ENCODE results near the gene CATSPER3. TPM values are rescaled to one million over a fixed set of nuclear protein-coding genes. Genes with fewer than 3 reads are reported as not detected.

CATSPER3 gene
- total and polyA plus RNA-seq, 2 of the 13 experiments (the other 11 are each of a cell fraction or from before 2014, with no cell fraction given): 0.33 to 0.37 TPM

DNA sequence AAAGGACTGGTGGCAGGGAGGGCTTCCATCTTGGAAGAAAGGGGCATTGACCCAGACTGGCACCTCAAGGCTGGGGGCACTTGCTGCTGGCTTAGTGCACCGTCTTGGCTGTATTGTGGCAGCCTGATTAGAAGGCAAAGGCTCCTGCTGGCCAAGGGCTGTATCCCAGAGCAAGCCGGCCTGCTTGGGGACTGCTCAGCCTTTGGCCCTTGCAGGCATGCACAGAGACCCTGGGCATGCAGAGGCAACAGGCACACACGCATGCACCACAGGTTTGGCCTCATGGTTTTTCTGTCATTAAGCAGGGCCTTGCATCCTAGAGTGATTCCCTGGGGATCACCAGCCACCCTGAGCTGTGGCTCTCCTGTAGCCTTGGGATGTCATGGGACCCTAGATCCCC is 37.4 kb downstream of the CATSPER3 start (continued):
- TF ChIP-seq ZNF569 (CRISPR knock-in tag; IDR thresholded peaks at IDR 0.05; ENCODE audit: borderline replicate concordance): no peak
- no peak for TF ChIP-seq SYNCRIP (IDR thresholded peaks at IDR 0.05; ENCODE audit: insufficient read depth, low read depth, low read length)
- no peak for TF ChIP-seq GTF3A (CRISPR knock-in tag; conservative IDR thresholded peaks at IDR 0.05)
- no peak for TF ChIP-seq ELF1 (CRISPR knock-in tag; IDR thresholded peaks at IDR 0.05)
- TF ChIP-seq NAIF1 (CRISPR knock-in tag; IDR thresholded peaks at IDR 0.05; ENCODE audit: borderline replicate concordance): no peak
- TF ChIP-seq, protein P1, sequence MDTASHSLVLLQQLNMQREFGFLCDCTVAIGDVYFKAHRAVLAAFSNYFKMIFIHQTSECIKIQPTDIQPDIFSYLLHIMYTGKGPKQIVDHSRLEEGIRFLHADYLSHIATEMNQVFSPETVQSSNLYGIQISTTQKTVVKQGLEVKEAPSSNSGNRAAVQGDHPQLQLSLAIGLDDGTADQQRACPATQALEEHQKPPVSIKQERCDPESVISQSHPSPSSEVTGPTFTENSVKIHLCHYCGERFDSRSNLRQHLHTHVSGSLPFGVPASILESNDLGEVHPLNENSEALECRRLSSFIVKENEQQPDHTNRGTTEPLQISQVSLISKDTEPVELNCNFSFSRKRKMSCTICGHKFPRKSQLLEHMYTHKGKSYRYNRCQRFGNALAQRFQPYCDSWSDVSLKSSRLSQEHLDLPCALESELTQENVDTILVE (CRISPR knock-in tag; IDR thresholded peaks at IDR 0.05): no peak
- no peak for TF ChIP-seq EP300 (IDR thresholded peaks at IDR 0.05; ENCODE audit: low read depth in 2 of 2, low read length in 2 of 2)
- no peak for TF ChIP-seq EP300 (CRISPR knock-in tag; IDR thresholded peaks at IDR 0.05; ENCODE audit: borderline replicate concordance)
- TF ChIP-seq, protein P2, sequence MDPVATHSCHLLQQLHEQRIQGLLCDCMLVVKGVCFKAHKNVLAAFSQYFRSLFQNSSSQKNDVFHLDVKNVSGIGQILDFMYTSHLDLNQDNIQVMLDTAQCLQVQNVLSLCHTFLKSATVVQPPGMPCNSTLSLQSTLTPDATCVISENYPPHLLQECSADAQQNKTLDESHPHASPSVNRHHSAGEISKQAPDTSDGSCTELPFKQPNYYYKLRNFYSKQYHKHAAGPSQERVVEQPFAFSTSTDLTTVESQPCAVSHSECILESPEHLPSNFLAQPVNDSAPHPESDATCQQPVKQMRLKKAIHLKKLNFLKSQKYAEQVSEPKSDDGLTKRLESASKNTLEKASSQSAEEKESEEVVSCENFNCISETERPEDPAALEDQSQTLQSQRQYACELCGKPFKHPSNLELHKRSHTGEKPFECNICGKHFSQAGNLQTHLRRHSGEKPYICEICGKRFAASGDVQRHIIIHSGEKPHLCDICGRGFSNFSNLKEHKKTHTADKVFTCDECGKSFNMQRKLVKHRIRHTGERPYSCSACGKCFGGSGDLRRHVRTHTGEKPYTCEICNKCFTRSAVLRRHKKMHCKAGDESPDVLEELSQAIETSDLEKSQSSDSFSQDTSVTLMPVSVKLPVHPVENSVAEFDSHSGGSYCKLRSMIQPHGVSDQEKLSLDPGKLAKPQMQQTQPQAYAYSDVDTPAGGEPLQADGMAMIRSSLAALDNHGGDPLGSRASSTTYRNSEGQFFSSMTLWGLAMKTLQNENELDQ (CRISPR knock-in tag; IDR thresholded peaks at IDR 0.05; ENCODE audit: borderline replicate concordance): no peak

DNA sequence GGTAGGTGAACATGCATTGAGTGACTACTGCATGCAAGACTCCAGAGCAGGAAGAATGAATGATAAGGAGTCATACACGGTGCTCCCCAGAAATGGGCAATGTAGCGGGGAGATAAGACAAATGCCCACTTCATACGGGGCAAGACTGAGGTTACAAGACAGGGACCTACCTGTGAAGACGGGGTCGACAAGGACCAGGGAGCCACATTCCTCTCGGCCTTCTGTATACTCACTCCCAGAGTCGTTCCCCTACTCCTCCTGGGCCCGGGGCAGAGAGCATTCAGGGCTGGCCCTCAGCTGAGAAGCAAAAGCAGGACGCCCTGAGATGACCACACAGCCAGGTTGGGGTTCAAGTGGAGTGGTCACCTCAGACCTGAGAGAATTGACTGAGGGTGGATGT is 39.6 kb downstream of the CATSPER3 start:
- Histone ChIP-seq H3K4me1 (ENCODE audit: insufficient read depth, low read length) (0 out of 2 replicates have a peak, but pooled peaks cover 5% of the 10 kb centered on the region), H4K20me1 (ENCODE audit: insufficient read depth, low read length) (no peaks in the 10 kb centered on the region), H3K27me3 (ENCODE audit: control insufficient read depth in 1 of 2, insufficient read depth in 2 of 2, low read length in 2 of 2) (no peaks in the 10 kb centered on the region), H2AFZ (ENCODE audit: low read length) (no peak overlapping the region), H3K4me3 (replicated peaks in 1 of 3; ENCODE audit: insufficient read depth in 1 of 3, low read depth in 2 of 3, low read length in 3 of 3) (no peak overlapping the region), H3K9me3 (ENCODE audit: low read length) (no peaks in the 10 kb centered on the region), H3K4me2 (ENCODE audit: low read depth, low read length) (no peak overlapping the region), H3K9ac (ENCODE audit: insufficient read depth, low read depth, low read length) (no peak overlapping the region), H3K36me3 (replicated peaks in 1 of 2; ENCODE audit: control insufficient read depth in 1 of 2, insufficient read depth in 2 of 2, low read length in 2 of 2) (no peaks in the 10 kb centered on the region), H3K27ac (ENCODE audit: extremely low read length, insufficient read depth, low read length) (no peak overlapping the region), H3K79me2 (ENCODE audit: insufficient read depth, low read length) (no peaks in the 10 kb centered on the region)
- in situ Hi-C loops (cut with HindIII; ENCODE audit: extremely low pct_ligation_motif_present, low pct_unique_long_range_greater_than_20kb): no loop called here
- BruUV-seq (replicated peaks): no TSS peak
- FAIRE-seq: no peak
- CTCF ChIA-PET (ENCODE audit: low intra/inter-chr PET ratio, low total read pairs): no interaction called here
- intact Hi-C loops (cut with micrococcal nuclease; ENCODE audit: unreplicated experiment): no loop called here
- ATAC-seq: no peak
- POLR2A ChIA-PET: interaction anchor here (1.4 kb wide), 1 partner anchor 150 kb away, joined by 3 read pairs; no protein-coding TSS in a partner anchor
- DNase-seq (ENCODE audit: low spot score): no peak
- WGBS (ENCODE audit: low lambda C conversion rate): 89% methylated on average over 6 of the region's 9 CpGs
- TF ChIP-seq ZMYM3 (CRISPR knock-in tag; IDR thresholded peaks at IDR 0.05) (no peak), ATF1 (CRISPR knock-in tag; IDR thresholded peaks at IDR 0.05) (no peak), E2F2 (CRISPR knock-in tag; IDR thresholded peaks at IDR 0.05; ENCODE audit: borderline replicate concordance) (no peak), HNF4G (IDR thresholded peaks at IDR 0.05; ENCODE audit: borderline replicate concordance, low read depth, low read length) (no peak), HNF4G (CRISPR knock-in tag; IDR thresholded peaks at IDR 0.05; ENCODE audit: borderline replicate concordance, low read depth) (no peak), ZNF629 (CRISPR knock-in tag; conservative IDR thresholded peaks at IDR 0.05) (no peak), ZNF567 (CRISPR knock-in tag; IDR thresholded peaks at IDR 0.05; ENCODE audit: borderline replicate concordance) (no peak)
